ENCODE data around the gene CACNA2D1. TPM values are rescaled to one million over a fixed set of nuclear protein-coding genes. Genes with fewer than 3 reads are reported as not detected.

Gene CACNA2D1
- total RNA-seq, 1 donor from 2014 or later, result 32.9 TPM

DNA sequence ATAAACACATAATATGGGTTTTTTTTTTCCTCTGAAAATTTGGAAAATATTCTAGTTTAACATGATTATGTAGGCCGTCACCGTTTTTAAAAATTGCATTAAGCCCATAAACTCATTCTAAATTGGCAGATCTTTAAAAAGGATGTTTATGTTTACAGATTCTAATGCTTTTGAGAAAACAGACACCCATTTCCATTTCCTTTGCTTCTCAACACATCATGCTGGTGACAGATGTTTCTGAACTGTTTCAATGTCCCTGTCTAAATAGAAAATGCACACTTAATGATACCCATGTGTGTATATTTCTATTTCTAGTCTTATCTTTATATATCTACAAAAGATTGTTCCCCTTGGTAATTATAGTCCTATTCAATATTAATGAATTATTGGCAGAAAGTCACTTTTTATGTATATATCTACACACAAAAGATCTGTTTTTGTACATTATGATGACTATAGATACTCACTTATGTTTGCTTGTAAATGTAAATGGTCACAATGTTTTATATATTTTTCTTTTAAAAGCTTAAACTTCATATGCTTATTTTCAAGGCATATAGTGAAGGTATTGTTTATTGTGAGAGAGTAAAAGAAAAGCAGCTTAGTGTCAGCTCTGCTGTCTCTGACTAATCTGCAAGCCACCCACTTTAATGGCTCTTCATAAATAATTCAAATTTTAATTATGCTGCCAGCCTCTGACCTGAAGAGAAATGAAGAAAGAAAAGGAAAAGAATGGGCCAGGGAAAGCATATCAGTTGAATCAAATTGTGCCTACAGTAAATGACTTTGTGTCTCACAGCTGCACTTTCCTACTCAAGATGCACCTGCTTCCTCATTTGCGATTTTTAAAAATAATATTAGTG is 179.4 kb downstream of the CACNA2D1 start:
- TF ChIP-seq, protein P1, sequence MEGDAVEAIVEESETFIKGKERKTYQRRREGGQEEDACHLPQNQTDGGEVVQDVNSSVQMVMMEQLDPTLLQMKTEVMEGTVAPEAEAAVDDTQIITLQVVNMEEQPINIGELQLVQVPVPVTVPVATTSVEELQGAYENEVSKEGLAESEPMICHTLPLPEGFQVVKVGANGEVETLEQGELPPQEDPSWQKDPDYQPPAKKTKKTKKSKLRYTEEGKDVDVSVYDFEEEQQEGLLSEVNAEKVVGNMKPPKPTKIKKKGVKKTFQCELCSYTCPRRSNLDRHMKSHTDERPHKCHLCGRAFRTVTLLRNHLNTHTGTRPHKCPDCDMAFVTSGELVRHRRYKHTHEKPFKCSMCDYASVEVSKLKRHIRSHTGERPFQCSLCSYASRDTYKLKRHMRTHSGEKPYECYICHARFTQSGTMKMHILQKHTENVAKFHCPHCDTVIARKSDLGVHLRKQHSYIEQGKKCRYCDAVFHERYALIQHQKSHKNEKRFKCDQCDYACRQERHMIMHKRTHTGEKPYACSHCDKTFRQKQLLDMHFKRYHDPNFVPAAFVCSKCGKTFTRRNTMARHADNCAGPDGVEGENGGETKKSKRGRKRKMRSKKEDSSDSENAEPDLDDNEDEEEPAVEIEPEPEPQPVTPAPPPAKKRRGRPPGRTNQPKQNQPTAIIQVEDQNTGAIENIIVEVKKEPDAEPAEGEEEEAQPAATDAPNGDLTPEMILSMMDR (IDR thresholded peaks at IDR 0.05), result no peak
- Mint-ChIP-seq H3K27me3 (ENCODE audit: low read depth) (no peaks in the 10 kb centered on the region), H3K4me3 (ENCODE audit: unreplicated experiment) (no peak overlapping the region), H3K27ac (ENCODE audit: unreplicated experiment) (no peak overlapping the region), H3K4me1 (ENCODE audit: low read depth) (peaks cover 15% of the 10 kb centered on the region), H3K9me3 (ENCODE audit: low read depth) (no peaks in the 10 kb centered on the region), H3K36me3 (ENCODE audit: low read depth) (no peaks in the 10 kb centered on the region)
- no peak for DNase-seq (ENCODE audit: low spot score)

DNA sequence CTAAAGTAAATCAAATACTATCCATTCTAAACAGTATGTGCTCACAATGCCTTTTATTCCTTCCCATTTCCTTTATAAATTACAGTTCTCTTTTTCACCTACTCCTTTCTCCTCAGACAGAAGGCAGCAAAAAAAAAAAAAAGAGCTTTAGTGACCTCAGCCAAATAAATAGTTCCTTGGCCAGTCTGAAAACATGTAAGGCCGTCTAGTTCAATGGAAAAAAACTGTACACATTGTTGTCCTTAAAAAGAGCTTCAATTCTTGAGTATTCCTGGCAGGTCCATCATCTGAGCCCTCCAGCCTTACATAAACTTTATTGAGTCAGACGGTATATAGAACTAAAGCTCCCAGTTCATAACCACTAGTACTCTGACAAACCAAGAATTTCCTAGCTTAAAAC is 185.4 kb downstream of the CACNA2D1 start:
- Mint-ChIP-seq H3K4me1 (ENCODE audit: low read depth) (peaks cover 25% of the 10 kb centered on the region), H3K27me3 (ENCODE audit: low read depth) (no peaks in the 10 kb centered on the region), H3K4me3 (ENCODE audit: unreplicated experiment) (no peak overlapping the region), H3K27ac (ENCODE audit: unreplicated experiment) (no peak overlapping the region), H3K9me3 (ENCODE audit: low read depth) (no peaks in the 10 kb centered on the region), H3K36me3 (ENCODE audit: low read depth) (peaks cover 2% of the 10 kb centered on the region)
- TF ChIP-seq, protein P1 (IDR thresholded peaks at IDR 0.05), result no peak
- no peak for DNase-seq (ENCODE audit: low spot score)

DNA sequence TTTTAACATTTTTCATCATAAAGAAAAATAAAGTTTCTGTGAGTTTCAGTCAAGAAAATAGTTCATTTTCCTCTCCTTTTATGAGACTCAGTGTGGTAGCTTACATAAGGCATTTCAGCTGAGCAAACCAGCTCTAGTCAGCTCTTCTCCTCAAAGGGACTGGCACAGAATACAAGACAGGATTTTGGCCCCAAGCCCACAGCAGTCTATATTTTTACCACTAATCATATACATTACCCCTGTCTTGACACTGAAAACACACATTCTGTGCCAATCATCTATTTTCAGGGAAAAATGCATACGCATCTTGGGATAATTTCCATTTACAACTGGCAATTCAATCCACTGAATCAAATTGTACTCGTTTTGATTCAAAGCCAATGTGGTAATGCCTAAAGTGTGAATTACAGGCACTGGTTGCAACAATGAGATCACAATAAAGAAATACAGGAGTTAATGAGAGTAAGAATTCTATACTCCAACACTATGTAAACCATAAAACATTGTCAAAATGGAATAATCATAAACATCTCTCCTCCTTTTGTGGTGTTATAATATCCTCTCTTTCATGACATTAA is 186.4 kb downstream of the CACNA2D1 start:
- H3K27me3 Mint-ChIP-seq (ENCODE audit: low read depth), result no peaks in the 10 kb centered on the region
- TF ChIP-seq, protein P1 (IDR thresholded peaks at IDR 0.05), result no peak
- no peak for DNase-seq (ENCODE audit: low spot score)
- peak overlapping the region; percentile 11 for H3K27ac Mint-ChIP-seq (ENCODE audit: unreplicated experiment)
- no peak overlapping the region for H3K4me3 Mint-ChIP-seq (ENCODE audit: unreplicated experiment)
- peaks cover 2% of the 10 kb centered on the region for H3K36me3 Mint-ChIP-seq (ENCODE audit: low read depth)
- no peaks in the 10 kb centered on the region for H3K9me3 Mint-ChIP-seq (ENCODE audit: low read depth)
- peaks cover 18% of the 10 kb centered on the region for H3K4me1 Mint-ChIP-seq (ENCODE audit: low read depth)

DNA sequence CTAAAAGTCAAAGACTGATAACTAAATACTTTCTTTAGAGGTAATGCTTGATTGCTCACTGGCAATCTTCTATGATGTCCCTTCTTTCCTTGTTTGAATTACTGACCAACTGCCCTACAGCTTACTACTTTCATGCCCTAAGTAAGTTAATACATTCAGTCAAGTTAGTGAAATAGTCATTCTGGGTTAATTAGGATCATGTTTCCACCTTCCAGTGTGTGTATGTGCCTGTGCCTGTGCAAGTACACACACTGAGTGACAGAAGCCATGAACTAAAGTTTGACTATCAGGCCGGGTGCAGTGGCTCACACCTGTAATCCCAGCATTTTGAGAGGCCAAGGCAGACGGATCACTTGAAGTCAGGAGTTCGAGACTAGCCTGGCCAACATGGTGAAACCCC is 187.9 kb downstream of the CACNA2D1 start:
- Mint-ChIP-seq H3K9me3 (ENCODE audit: low read depth) (no peaks in the 10 kb centered on the region), H3K27me3 (ENCODE audit: low read depth) (no peaks in the 10 kb centered on the region), H3K27ac (ENCODE audit: unreplicated experiment) (no peak overlapping the region), H3K4me3 (ENCODE audit: unreplicated experiment) (no peak overlapping the region), H3K4me1 (ENCODE audit: low read depth) (peaks cover 18% of the 10 kb centered on the region), H3K36me3 (ENCODE audit: low read depth) (peaks cover 2% of the 10 kb centered on the region)
- DNase-seq (ENCODE audit: low spot score), result no peak
- TF ChIP-seq, protein P1 (IDR thresholded peaks at IDR 0.05), result no peak

DNA sequence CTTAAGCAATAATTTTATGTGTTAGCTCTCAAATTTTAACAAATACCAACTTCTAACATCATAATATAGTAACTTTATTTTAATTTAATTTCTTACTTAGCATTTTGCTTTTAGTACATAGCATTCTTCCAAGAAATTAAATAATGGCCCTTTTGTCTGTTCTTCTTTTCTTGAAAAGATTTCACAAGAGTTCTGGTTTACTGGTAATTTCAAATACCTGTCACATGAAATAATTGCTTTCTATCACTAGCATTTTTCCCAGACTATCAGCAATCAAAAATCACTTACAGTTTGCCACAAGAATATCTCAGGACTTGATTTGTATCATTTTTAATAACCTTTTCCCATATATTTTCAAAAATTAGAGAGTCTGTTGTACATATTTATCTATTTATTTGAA is 193.0 kb downstream of the CACNA2D1 start:
- H3K4me1 Mint-ChIP-seq (ENCODE audit: low read depth), result peaks cover 16% of the 10 kb centered on the region
- no peaks in the 10 kb centered on the region for H3K27me3 Mint-ChIP-seq (ENCODE audit: low read depth)
- no peak for DNase-seq (ENCODE audit: low spot score)
- H3K9me3 Mint-ChIP-seq (ENCODE audit: low read depth), result no peaks in the 10 kb centered on the region
- no peak overlapping the region for H3K27ac Mint-ChIP-seq (ENCODE audit: unreplicated experiment)
- no peak overlapping the region for H3K4me3 Mint-ChIP-seq (ENCODE audit: unreplicated experiment)
- TF ChIP-seq, protein P1 (IDR thresholded peaks at IDR 0.05), result no peak
- peaks cover 2% of the 10 kb centered on the region for H3K36me3 Mint-ChIP-seq (ENCODE audit: low read depth)
